HAP-1 (cell line): Measurements from ENCODE around the gene CACNA1B.
"Not testable (repeated sequence)": the region's sequence is repeated elsewhere in the genome, so short reads cannot be mapped to it uniquely, and the experiment has no call there.

Experiments
- DNase-seq, 2 experiments: peaks; one replicate each; pipeline ENCODE4 v3.0.0-alpha.2; 2016 to 2020; ENCODE audit warnings: low spot score in 2 of 2
- H3K27me3 ChIP-seq: fragments of 250-450 bp; sonication (Bioruptor Pico); 2 replicates; pipeline ENCODE4 v1.5.1; 2020; ENCODE audit warnings: low read depth, mild to moderate bottlenecking, moderate library complexity
- H3K36me3 ChIP-seq: fragments of 250-450 bp; sonication (Bioruptor Pico); replicated peaks from 2 replicates; pipeline ENCODE4 v1.5.1; 2020; ENCODE audit warnings: mild to moderate bottlenecking
- H3K4me1 ChIP-seq: fragments of 250-450 bp; sonication (Bioruptor Pico); 2 replicates; pipeline ENCODE4 v1.5.1; 2020; ENCODE audit warnings: mild to moderate bottlenecking
- H3K4me3 ChIP-seq: fragments of 250-450 bp; sonication (Bioruptor Pico); 2 replicates; pipeline ENCODE4 v1.5.1; 2020; ENCODE audit warnings: mild to moderate bottlenecking, moderate library complexity
- H3K9me3 ChIP-seq: fragments of 250-450 bp; sonication (Bioruptor Pico); 2 replicates; pipeline ENCODE4 v1.5.1; 2020; ENCODE audit warnings: mild to moderate bottlenecking, moderate library complexity
- in situ Hi-C: fragments of 300-500 bp; cut with MboI; formaldehyde crosslinking; loops from 3 replicates; pipeline ENCODE4 v1.14.3; 2020; ENCODE audit warnings: low sequenced_read_pairs, inconsistent platforms, mixed read lengths

CACNA1B gene

DNA sequence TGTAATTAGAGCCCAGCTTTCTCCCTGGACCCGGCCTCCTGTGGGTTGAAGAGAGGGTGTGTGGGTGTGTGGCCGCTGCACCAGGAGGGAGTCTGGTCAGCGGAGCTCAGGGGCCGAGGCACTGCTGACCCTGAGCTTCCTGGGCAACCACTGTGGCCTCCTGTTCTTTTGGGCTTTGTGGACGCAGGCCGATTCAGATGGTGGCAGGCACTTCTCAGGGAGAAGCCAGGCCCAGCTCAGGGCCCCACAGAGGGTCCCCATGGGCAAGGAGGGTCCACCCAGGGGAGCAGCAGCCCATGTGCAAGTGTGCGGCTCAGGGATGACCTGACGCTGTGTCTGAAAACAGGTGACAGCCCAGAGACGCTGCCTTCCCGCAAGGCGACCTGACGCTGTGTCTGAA is 11.0 kb downstream of the CACNA1B start:
- H3K9me3 ChIP-seq, H3K4me1 ChIP-seq, H3K4me3 ChIP-seq, H3K36me3 ChIP-seq, DNase-seq, H3K27me3 ChIP-seq, in situ Hi-C loops: not testable (repeated sequence)

DNA sequence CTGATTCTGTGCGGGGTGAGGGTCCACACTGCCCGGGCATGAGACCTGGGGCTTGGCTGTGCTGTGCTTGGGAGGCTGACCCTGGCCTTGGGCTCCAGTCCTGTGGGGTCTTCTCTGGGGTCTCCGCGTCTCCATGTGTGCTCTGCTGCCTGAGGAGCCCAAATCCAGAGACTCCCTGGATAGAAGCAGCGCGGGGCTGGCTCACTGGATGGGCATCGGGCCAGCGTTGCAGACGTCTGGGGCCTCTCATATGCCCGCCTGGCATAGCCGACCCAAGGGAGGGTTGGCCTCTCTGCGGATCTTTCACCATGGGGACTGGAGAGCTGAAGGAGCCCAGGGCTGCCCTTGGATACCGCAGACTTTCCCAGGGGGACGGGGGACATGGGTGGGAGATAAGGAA is 12.4 kb downstream of the CACNA1B start:
- H3K4me3 ChIP-seq, in situ Hi-C loops: not testable (repeated sequence)

DNA sequence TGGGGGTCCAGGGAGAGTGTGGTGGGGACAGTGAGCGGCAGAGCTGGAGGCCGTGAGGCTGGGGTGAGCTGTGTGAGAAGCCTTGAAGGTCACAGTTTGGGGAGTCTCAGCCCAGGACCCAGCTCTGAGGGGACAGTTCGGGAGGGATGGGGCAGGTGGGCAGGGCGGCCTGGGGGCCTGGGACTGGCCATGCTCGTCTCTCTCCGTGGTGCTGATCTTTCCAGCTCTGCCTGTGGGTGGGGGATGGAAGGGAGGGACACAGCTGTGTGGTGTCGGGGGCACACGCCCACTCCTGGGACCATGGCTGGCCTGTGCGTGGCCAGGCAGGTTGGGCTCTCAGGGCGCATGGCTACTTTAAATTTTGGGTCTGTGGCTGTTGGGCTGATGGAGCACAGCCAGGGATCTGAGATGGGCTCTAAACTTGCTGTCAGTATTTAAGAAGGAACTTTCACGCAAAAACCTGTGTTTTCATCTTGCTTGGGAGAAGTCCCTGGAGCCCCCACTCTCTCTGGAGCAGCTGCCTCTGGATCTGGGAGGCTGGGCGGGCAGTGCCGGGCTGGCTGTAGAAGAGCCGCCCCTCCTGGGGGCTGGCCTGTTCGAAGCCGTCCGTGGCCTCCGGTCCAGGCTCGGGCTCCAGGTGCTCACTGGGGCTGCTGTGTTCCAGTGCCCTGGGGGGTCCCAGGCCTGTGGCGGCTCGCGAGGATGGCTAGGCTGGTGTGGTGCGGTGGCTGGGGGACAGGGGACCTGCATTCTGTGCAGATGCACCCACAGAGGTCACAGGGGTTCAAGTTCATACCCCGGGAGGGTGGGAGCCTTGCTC is 13.4 kb downstream of the CACNA1B start:
- H3K9me3 ChIP-seq, DNase-seq, in situ Hi-C loops, H3K4me3 ChIP-seq, H3K36me3 ChIP-seq, H3K4me1 ChIP-seq, H3K27me3 ChIP-seq: not testable (repeated sequence)

More for the DNA sequence above, 12.4 kb downstream of the CACNA1B start:
- not testable (repeated sequence) for H3K4me1 ChIP-seq, DNase-seq, H3K36me3 ChIP-seq, H3K9me3 ChIP-seq, H3K27me3 ChIP-seq

DNA sequence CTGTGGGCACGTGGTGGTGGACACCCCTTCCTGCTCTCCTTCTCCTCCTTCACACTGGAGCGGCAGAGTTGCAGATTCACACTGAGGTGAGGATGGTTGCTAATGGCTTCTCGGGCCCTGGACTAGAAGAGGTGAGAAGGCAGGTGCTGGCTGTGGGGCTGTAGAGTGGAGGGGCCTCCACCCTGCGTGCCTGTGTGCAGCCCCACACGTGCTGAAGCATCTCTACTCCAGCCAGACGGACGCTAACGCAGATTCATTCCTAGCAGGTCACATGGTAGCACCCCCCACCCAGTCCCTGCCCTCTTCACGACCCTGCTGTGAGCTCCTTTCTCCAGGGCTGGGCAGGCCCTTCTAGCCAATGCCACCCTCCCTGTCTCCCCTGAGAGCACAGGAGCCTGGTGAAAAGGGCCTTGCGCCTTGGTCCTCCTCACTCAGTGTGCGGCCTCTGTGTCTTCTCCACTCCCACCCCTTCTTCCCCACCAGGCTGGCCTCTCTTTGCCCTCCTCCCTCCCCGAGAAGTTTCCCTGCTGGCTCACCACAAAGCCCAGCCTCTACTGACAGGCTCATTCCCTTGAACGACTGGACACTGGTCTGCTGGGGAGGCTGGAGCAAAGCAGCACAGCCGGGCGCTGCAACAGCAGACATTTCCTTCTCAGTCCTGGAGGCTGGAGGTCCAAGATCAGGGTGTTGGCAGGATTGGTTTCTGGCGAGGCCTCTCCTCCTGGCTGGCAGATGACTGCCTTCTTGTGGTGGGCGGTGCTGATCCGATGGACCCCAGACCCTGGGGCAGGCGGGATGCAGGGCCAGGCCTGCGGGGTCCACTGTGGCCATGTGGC is 14.2 kb downstream of the CACNA1B start:
- in situ Hi-C loops = no loop called here
- Histone ChIP-seq H3K27me3 (no peaks in the 10 kb centered on the region), H3K36me3 (no peaks in the 10 kb centered on the region), H3K4me1 (no peaks in the 10 kb centered on the region), H3K9me3 (no peaks in the 10 kb centered on the region), H3K4me3 (no peak overlapping the region)
- DNase-seq = no peak

DNA sequence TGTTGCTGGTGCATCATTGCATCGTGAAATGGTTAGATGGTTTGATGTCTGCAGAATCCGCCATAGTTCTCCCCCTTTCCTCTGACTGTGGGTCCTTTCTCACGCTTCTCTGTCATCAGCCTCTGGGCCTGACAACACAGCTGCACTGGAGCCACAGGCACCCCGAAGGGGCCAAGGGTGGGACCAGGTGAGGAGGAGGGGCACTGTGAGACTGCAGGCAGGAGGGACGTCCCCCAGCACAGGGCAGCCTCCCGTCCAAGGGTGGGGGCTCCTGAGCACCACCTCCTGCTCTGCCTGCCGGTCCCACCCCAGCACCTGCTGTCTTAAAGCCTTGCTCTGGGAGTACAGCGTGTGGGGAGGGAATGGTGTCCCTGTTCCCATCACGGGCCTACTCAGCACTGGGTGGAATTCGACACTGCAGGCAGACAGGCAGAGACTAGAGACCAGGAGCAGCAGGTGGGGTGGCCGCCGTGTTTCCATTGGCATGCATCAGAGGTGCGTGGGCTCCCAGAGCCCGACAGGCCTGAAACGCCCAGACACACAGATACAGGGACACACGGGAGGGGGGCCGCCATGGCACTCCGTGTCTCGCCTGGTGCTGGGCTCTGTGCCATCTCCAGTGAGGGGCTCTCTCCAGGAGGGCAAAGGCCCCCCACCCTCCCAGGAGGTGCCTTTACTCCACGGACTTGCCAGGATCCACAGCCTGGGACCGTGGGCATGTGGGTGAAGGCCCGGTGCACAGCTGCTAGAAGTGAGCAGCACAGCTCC is 15.0 kb downstream of the CACNA1B start:
- no peak for DNase-seq
- H3K27me3 ChIP-seq = no peaks in the 10 kb centered on the region
- in situ Hi-C loops = no loop called here
- no peaks in the 10 kb centered on the region for H3K4me1 ChIP-seq
- no peak overlapping the region for H3K4me3 ChIP-seq
- H3K9me3 ChIP-seq = no peaks in the 10 kb centered on the region
- H3K36me3 ChIP-seq = no peaks in the 10 kb centered on the region

DNA sequence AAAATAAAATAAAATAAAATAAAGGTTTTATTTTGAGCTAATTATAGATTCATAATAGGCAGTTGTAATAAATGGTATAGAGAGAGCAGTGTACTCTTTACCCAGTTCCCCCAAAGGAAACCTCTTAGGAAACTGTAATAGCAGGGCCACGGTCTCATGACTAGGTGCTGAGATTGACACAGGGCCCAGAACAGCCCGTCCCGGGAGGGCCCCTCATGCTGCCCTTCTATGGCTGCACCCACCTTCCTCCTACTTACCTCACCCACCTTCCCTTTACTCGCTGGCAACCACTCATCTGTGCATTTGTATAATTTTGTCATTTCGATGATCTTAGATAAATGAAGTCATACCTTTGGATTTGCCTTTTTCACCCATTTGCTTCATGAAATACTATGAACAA is 16.1 kb downstream of the CACNA1B start:
- in situ Hi-C loops = no loop called here
- DNase-seq = no peak
- H3K36me3 ChIP-seq = no peaks in the 10 kb centered on the region
- H3K4me1 ChIP-seq = no peaks in the 10 kb centered on the region
- H3K9me3 ChIP-seq = no peaks in the 10 kb centered on the region
- no peak overlapping the region for H3K4me3 ChIP-seq
- no peaks in the 10 kb centered on the region for H3K27me3 ChIP-seq

DNA sequence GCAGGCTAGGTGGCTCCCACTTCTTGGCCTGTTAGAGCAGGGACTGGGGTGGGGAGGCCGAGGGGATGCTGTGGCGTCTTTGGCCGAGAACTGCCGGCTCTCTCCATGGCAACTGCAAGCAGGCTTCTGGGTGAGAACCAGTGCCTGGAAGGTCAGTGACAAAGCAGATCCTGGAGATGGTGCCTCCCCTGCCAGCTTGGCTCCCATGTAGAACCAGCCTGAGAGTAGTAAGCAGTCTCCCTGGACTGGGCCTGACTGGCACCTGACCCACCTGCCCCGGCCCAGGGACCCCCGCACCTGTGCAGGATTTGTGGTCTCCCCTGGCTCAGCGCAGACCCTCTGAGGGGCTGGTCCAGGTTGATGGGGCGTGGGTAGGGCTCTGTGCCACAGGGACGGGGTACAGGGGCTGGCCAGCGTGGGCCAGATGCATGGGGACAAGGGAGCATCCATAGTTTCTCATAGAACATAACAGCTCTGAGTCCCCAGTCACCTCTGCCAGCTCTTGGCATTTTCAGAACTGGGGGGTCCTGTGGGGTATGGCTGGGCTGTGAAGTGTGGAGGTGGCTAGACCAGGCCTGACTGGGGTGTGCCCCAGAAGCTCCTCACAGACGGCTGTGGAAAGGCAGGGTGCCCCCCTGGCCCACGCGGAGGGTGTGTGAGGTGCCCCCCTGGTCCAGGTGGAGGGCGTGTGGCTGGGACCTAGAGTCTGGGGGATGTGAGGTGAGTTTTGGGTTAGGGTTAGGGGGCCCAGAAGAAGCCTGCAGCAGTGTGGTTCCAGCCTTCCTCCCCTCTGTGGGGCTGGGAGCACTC is 22.2 kb downstream of the CACNA1B start:
- in situ Hi-C loops = no loop called here
- no peak for DNase-seq
- H3K27me3 ChIP-seq = no peaks in the 10 kb centered on the region
- H3K4me3 ChIP-seq = no peak overlapping the region
- H3K4me1 ChIP-seq = no peaks in the 10 kb centered on the region
- no peaks in the 10 kb centered on the region for H3K9me3 ChIP-seq
- H3K36me3 ChIP-seq = no peaks in the 10 kb centered on the region

DNA sequence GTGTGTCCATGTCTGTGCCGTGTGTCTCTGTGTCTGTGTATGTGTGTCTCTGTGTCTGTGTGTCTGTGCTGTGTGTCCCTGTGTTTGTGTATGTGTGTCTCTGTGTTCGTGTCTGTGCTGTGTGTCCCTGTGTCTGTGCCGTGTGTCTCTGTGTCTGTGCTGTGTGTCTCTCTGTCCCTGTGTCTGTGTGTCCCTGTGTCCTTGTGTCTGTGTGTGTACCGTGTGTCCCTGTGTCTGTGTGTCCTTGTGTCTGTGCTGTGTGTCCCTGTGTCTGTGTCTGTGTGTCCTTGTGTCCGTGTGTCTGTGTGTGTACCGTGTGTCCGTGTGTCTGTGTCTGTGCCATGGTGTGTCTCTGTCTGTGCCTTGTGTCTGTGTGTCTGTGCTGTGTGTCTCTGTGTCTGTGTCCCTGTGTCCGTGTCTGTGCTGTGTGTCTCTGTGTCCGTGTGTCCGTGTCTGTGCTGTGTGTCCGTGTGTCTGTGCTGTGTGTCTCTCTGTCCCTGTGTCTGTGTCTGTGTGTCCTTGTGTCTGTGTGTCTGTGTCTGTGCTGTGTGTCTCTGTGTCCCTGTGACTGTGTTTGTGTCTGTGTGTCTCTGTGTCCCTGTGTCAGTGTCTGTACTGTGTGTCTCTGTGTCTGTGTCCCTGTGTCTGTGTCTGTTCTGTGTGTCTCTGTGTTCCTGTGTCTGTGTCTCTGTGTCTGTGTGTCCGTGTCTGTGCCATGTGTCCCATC is 23.2 kb downstream of the CACNA1B start:
- no peak for DNase-seq
- in situ Hi-C loops = no loop called here
- H3K4me1 ChIP-seq = no peaks in the 10 kb centered on the region
- no peaks in the 10 kb centered on the region for H3K27me3 ChIP-seq
- H3K36me3 ChIP-seq = no peaks in the 10 kb centered on the region
- no peaks in the 10 kb centered on the region for H3K9me3 ChIP-seq
- H3K4me3 ChIP-seq = no peak overlapping the region

DNA sequence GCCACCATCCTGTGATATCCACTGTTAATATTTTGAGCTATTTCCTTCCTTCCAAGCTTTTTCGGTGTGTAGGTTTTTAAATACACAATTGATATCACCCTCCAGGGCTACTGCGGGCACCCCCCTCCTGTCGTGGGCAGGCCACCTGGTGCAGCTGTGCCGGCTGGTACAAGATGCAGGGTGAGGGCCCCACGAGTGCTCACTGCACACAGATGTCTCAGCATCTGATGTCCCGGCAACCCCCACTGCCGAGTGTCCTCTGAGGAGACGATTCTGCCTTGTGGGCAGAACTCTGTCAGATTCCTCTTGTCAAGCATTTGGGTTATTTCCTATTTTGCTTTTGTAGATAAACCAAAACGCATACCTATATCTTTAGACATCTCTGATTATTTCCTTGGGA is 25.1 kb downstream of the CACNA1B start:
- H3K9me3 ChIP-seq = no peaks in the 10 kb centered on the region
- H3K4me1 ChIP-seq = no peaks in the 10 kb centered on the region
- H3K36me3 ChIP-seq = no peaks in the 10 kb centered on the region
- in situ Hi-C loops = no loop called here
- DNase-seq = no peak
- no peaks in the 10 kb centered on the region for H3K27me3 ChIP-seq
- no peak overlapping the region for H3K4me3 ChIP-seq

DNA sequence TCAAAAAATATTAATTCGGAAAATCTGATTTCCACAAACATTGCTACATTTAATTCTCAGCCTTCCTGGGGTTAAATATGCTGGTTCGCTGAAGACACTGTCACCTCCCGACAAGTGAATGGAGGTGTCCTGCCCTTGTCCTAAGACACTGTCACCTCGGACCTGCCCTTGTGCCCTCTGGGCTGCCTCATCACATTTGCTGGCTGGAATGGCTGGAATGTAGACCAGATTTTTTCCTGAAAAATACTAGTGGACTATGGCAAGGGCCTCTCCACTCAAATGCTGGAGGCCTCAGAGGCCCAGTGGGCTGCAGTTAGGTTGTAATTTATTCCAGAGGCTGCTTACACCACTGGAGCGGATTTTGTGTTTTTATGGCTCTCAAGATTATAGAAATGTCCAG is 28.2 kb downstream of the CACNA1B start:
- in situ Hi-C loops = no loop called here

DNA sequence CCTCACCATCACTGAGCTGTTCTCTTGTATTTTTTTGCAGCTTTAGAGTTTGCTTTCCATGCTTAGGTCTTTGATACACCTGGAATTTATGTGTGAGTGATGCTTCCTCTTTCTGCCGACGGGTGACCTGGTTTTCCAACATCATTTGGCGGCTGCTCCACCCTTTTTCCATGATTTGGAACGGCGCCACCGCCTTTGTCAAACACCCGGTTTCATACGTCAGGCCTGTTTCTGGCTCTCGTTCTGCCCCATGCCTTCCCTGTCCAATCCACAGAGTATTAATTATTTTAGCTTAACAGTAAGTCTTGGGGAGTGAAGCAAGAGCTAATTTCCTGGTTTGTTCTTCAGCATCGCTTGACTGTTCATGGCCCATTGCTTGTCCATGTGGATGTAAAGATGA is 30.2 kb downstream of the CACNA1B start:
- H3K27me3 ChIP-seq = no peaks in the 10 kb centered on the region
- H3K4me3 ChIP-seq = no peak overlapping the region
- no peak for DNase-seq
- H3K4me1 ChIP-seq = no peaks in the 10 kb centered on the region
- in situ Hi-C loops = no loop called here
- no peaks in the 10 kb centered on the region for H3K36me3 ChIP-seq
- H3K9me3 ChIP-seq = no peaks in the 10 kb centered on the region

More for the DNA sequence above, 28.2 kb downstream of the CACNA1B start:
- H3K36me3 ChIP-seq = no peaks in the 10 kb centered on the region
- no peaks in the 10 kb centered on the region for H3K9me3 ChIP-seq
- H3K27me3 ChIP-seq = no peaks in the 10 kb centered on the region
- H3K4me3 ChIP-seq = no peak overlapping the region
- no peak for DNase-seq
- H3K4me1 ChIP-seq = no peaks in the 10 kb centered on the region

DNA sequence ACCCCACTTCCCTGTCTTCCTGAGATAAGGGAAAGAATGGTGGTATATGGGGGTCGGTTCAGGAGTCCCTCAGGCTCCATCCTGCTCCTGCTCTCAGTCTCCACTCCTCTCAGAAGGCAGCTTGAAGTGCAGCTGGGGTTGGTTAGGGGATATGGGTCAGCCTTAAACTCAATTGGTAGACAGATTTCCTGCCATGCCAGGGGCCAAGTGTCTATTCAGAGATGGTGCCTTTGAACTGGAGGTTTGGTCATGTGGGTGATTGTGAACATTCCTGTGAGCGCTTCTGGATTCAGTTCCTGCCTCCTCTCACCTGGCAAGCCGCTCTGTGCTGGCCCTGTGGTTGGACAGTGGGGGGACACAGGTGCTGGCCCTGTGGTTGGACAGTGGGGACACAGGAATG is 35.1 kb downstream of the CACNA1B start:
- no peak overlapping the region for H3K4me3 ChIP-seq
- in situ Hi-C loops = no loop called here
- DNase-seq = no peak
- no peaks in the 10 kb centered on the region for H3K27me3 ChIP-seq
- no peaks in the 10 kb centered on the region for H3K36me3 ChIP-seq
- no peaks in the 10 kb centered on the region for H3K9me3 ChIP-seq
- no peaks in the 10 kb centered on the region for H3K4me1 ChIP-seq

DNA sequence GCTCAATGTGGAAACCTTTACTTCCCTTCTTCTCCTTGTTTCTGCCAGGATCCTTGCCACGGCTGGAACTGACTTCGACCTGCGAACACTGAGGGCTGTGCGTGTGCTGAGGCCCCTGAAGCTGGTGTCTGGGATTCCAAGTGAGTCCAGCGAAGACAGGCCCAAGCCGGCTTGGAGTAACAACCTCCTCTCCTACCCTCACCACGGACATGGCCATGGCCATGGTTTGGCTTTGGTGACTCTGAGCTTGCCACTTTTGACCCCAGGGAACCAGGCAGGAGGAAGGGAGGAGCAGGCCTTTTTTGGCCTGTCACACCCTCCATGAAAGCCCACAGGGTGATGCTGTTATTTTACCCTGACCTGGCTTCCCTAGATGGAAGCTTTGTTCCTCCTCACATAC is 35.5 kb downstream of the CACNA1B start:
- Histone ChIP-seq H3K4me1 (no peaks in the 10 kb centered on the region), H3K4me3 (no peak overlapping the region), H3K36me3 (no peaks in the 10 kb centered on the region), H3K9me3 (no peaks in the 10 kb centered on the region), H3K27me3 (no peaks in the 10 kb centered on the region)
- DNase-seq = no peak
- in situ Hi-C loops = no loop called here
